ENCODE measurements around the gene ZNF226. TPM values are rescaled to one million over a fixed set of nuclear protein-coding genes. Genes with fewer than 3 reads are reported as not detected.

The ZNF226 gene
- total RNA-seq, 1 donor from 2014 or later = 34.3 TPM

DNA sequence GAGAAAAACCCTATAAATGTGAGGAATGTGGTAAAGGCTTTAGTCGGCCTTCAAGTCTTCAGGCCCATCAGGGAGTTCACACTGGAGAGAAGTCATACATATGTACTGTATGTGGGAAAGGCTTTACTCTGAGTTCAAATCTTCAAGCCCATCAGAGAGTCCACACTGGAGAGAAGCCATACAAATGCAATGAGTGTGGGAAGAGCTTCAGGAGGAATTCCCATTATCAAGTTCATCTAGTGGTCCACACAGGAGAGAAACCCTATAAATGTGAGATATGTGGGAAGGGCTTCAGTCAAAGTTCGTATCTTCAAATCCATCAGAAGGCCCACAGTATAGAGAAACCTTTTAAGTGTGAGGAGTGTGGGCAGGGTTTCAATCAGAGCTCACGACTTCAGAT is 11.7 kb downstream of the ZNF226 start:
- peaks cover 45% of the 10 kb centered on the region for H3K9me3 Mint-ChIP-seq

DNA sequence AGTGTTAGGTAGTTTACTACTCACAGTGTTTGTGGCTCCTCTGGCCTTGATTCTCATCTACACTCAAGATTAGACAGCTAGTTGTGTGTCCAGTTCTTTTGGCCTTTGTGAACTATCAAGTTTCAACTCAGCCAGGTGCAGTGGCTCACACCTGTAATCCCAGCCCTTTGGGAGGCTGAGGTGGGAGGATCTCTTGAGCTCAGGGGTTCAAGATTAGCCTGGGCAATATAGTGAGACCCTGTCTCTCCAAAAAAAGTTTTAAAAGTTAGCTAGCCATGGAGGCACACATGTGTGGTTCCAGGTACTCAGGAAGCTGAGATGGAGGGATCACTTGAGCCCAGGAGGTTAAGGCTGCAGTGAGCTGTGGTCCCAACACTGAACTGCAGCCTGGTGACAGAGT is 16.1 kb downstream of the ZNF226 start:
- Mint-ChIP-seq H3K4me1 (no peaks in the 10 kb centered on the region), H3K9me3 (peaks cover 38% of the 10 kb centered on the region), H3K27me3 (ENCODE audit: insufficient read depth, low read depth) (no peaks in the 10 kb centered on the region), H3K27ac (no peak overlapping the region), H3K4me3 (no peak overlapping the region), H3K36me3 (peaks cover 26% of the 10 kb centered on the region)
- H3K27me3 ChIP-seq = no peaks in the 10 kb centered on the region
- H3K27ac ChIP-seq = no peak overlapping the region
- peaks cover 13% of the 10 kb centered on the region for H3K36me3 ChIP-seq
- no peak for DNase-seq (ENCODE audit: low spot score)
- no peak overlapping the region for H3K4me2 ChIP-seq
- H3K4me3 ChIP-seq = no peak overlapping the region
- peaks cover under 1% of the 10 kb centered on the region for H3F3A ChIP-seq (ENCODE audit: low read depth)
- no peaks in the 10 kb centered on the region for H4K20me1 ChIP-seq (ENCODE audit: low read depth)
- no peaks in the 10 kb centered on the region for H3K79me2 ChIP-seq (ENCODE audit: low read depth)
- no peak for TF ChIP-seq EZH2 (IDR thresholded peaks at IDR 0.05)
- TF ChIP-seq, protein P1, sequence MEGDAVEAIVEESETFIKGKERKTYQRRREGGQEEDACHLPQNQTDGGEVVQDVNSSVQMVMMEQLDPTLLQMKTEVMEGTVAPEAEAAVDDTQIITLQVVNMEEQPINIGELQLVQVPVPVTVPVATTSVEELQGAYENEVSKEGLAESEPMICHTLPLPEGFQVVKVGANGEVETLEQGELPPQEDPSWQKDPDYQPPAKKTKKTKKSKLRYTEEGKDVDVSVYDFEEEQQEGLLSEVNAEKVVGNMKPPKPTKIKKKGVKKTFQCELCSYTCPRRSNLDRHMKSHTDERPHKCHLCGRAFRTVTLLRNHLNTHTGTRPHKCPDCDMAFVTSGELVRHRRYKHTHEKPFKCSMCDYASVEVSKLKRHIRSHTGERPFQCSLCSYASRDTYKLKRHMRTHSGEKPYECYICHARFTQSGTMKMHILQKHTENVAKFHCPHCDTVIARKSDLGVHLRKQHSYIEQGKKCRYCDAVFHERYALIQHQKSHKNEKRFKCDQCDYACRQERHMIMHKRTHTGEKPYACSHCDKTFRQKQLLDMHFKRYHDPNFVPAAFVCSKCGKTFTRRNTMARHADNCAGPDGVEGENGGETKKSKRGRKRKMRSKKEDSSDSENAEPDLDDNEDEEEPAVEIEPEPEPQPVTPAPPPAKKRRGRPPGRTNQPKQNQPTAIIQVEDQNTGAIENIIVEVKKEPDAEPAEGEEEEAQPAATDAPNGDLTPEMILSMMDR (IDR thresholded peaks at IDR 0.05) = no peak
- TF ChIP-seq EZH2phosphoT487 (IDR thresholded peaks at IDR 0.05) = no peak
- no peaks in the 10 kb centered on the region for H3K4me1 ChIP-seq
- peaks cover 19% of the 10 kb centered on the region for H3K9me3 ChIP-seq (ENCODE audit: low read depth)
- no peak overlapping the region for H3K9ac ChIP-seq
- no peak overlapping the region for H2AFZ ChIP-seq (replicated peaks)

More for the DNA sequence above, 11.7 kb downstream of the ZNF226 start:
- Histone ChIP-seq H3K4me1 (no peaks in the 10 kb centered on the region), H2AFZ (replicated peaks) (no peak overlapping the region), H3K27ac (no peak overlapping the region), H3K36me3 (peaks cover 55% of the 10 kb centered on the region), H3K9ac (no peak overlapping the region), H3K27me3 (no peaks in the 10 kb centered on the region), H3K4me3 (no peak overlapping the region), H3F3A (ENCODE audit: low read depth) (peaks cover 5% of the 10 kb centered on the region), H3K9me3 (ENCODE audit: low read depth) (peaks cover 28% of the 10 kb centered on the region), H4K20me1 (ENCODE audit: low read depth) (no peaks in the 10 kb centered on the region), H3K79me2 (ENCODE audit: low read depth) (no peaks in the 10 kb centered on the region), H3K4me2 (no peak overlapping the region)
- no peak overlapping the region for H3K27ac Mint-ChIP-seq
- TF ChIP-seq EZH2 (IDR thresholded peaks at IDR 0.05) (no peak), EZH2phosphoT487 (IDR thresholded peaks at IDR 0.05) (no peak)
- TF ChIP-seq, protein P1 (IDR thresholded peaks at IDR 0.05) = no peak
- H3K4me3 Mint-ChIP-seq = no peak overlapping the region
- H3K36me3 Mint-ChIP-seq = peaks cover 68% of the 10 kb centered on the region
- H3K27me3 Mint-ChIP-seq (ENCODE audit: insufficient read depth, low read depth) = no peaks in the 10 kb centered on the region
- no peak for DNase-seq (ENCODE audit: low spot score)
- no peaks in the 10 kb centered on the region for H3K4me1 Mint-ChIP-seq

DNA sequence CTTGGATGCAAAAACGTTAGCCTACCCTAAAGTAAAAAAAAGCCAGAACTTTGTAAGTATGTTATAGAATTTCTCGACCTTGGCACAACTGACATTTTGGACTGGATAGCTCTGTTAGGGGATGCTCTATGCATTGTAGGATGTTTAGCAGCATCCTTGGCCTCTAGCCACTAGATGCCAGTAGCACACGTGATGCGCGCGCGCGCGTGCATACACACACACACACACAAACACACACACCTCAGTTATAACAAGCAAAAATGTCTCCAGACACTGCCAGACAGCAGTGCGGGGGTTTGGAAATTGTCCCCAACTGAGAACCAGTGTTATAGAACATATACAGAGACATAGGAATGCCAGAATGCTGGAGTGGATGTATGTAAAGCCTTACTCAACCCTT is 17.2 kb downstream of the ZNF226 start:
- peaks cover 27% of the 10 kb centered on the region for H3K9me3 Mint-ChIP-seq

More for the DNA sequence above, 17.2 kb downstream of the ZNF226 start:
- no peaks in the 10 kb centered on the region for H3K4me1 ChIP-seq
- H3K27ac ChIP-seq = no peak overlapping the region
- H3K27me3 ChIP-seq = no peaks in the 10 kb centered on the region
- peaks cover 14% of the 10 kb centered on the region for H3K36me3 Mint-ChIP-seq
- no peak overlapping the region for H2AFZ ChIP-seq (replicated peaks)
- TF ChIP-seq EZH2phosphoT487 (IDR thresholded peaks at IDR 0.05) (no peak), EZH2 (IDR thresholded peaks at IDR 0.05) (no peak)
- TF ChIP-seq, protein P1 (IDR thresholded peaks at IDR 0.05) = no peak
- H3K36me3 ChIP-seq = peaks cover 3% of the 10 kb centered on the region
- H3K4me1 Mint-ChIP-seq = no peaks in the 10 kb centered on the region
- no peaks in the 10 kb centered on the region for H3F3A ChIP-seq (ENCODE audit: low read depth)
- H3K4me3 ChIP-seq = no peak overlapping the region
- no peak overlapping the region for H3K9ac ChIP-seq
- H4K20me1 ChIP-seq (ENCODE audit: low read depth) = no peaks in the 10 kb centered on the region
- peaks cover 19% of the 10 kb centered on the region for H3K9me3 ChIP-seq (ENCODE audit: low read depth)
- H3K27ac Mint-ChIP-seq = no peak overlapping the region
- H3K27me3 Mint-ChIP-seq (ENCODE audit: insufficient read depth, low read depth) = no peaks in the 10 kb centered on the region
- no peak overlapping the region for H3K4me3 Mint-ChIP-seq
- no peak overlapping the region for H3K4me2 ChIP-seq
- no peaks in the 10 kb centered on the region for H3K79me2 ChIP-seq (ENCODE audit: low read depth)
- DNase-seq (ENCODE audit: low spot score) = no peak

Data from neural progenitor cell (in vitro differentiated cells).